Hematopoietic multipotent progenitor cell treated with erythropoietin and hydrocortisone succinate and interleukin-3 and kit ligand, for 6 days (in vitro differentiated cells): ENCODE data around the gene ITGAD.
A peak's percentile ranks its signal among the peaks of the same experiment; 100 is the strongest.

Experiments used
- DNase-seq: peaks from one replicate; pipeline ENCODE4 v3.0.0-alpha.2; 2015

ITGAD gene

DNA sequence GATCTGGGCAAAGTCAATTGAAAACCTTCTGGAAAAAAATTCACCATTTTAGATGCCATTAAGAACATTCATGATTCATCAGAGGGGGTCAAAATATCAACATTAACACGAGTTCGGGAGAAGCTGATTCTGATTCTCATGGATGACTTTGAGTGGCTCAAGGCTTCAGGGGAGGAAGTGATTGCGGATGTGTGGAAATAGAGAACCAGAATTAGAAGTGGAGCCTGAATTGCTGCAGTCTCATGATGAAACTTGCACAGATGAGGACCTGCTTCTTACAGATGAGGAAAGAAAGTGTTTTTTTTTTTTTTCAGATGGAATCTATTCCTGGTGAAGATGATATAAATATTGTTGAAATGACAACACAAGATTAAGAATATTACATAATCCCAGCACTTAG is 25.3 kb upstream of the ITGAD start:
- DNase-seq = peak; percentile 55

DNA sequence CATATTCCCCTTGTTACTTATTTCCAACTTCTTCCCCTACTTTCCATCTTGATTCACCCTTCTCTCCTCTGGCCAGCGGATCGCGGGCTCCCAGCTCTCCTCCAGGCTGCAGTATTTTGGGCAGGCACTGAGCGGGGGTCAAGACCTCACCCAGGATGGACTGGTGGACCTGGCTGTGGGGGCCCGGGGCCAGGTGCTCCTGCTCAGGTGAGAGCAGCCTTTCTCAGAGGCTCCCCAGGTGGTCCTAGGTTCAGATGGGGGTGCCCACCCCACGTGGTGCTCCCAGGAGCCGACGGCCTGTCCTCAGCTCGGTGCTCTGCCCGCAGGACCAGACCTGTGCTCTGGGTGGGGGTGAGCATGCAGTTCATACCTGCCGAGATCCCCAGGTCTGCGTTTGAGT is 22.1 kb upstream of the ITGAD start:
- no peak for DNase-seq

DNA sequence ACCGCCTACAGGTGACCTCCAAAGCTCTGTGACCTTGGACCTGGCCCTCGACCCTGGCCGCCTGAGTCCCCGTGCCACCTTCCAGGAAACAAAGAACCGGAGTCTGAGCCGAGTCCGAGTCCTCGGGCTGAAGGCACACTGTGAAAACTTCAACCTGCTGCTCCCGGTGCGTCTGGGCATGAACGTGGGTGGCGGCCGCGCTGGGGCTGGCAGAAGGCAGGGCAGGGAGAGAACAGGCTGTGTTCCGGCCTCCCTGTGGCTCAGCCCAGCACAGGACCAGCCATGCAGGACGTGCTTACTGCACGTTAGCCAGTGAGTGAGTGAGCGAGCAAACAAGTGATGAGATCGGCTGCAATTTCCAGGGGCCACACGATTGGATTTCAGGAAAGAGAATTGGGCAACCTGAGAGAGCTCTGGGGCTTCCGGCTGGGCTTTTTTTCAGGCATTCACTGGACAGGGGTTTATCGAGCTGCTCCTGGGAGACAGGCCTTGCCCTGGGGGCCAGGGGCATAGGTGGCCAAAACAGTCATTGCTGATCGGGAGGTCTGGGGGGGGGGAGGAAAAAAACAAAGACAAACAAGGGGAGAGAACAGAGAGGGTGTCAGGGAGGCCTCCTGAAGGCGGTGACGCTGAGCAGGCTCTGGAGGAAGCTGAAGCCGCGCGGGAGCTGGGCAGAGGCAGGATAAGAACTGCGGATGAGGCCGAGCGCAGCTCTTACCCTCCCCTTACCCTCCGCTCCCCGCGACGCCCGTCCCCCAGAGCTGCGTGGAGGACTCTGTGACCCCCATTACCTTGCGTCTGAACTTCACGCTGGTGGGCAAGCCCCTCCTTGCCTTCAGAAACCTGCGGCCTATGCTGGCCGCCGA is 21.3 kb upstream of the ITGAD start:
- DNase-seq = no peak

DNA sequence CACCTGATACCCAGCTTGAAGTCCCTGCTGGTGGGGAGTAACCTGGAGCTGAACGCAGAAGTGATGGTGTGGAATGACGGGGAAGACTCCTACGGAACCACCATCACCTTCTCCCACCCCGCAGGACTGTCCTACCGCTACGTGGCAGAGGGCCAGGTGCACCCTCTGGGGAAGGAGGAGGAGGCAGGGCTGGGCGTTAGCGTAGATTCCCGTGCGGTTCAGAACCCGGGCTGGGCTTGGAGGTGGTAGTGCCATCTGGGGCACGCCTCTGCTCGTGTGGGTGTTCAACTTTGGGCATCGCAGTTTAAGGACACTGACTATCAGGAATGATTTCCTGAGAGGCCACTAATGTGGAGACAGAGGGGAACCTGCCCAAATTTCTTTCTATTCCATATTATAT is 19.9 kb upstream of the ITGAD start:
- DNase-seq = no peak

DNA sequence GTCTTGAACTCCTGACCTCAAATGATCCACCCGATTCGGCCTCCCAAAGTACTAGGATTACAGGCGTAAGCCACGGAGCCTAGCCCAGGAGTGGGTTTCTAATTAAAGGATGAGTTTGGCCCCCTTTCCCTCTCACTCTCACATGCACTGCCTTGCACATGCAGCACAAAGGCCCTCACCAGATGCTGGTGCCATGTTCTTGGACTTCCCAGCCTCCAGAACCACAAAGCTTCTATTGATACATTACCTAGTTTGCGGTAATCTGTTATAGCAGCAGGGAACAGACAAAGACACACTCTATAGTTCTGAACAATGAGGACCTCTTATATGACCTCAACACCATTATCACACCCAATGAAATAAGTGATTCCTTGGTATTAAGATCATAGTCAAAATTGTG is 17.9 kb upstream of the ITGAD start:
- no peak for DNase-seq

DNA sequence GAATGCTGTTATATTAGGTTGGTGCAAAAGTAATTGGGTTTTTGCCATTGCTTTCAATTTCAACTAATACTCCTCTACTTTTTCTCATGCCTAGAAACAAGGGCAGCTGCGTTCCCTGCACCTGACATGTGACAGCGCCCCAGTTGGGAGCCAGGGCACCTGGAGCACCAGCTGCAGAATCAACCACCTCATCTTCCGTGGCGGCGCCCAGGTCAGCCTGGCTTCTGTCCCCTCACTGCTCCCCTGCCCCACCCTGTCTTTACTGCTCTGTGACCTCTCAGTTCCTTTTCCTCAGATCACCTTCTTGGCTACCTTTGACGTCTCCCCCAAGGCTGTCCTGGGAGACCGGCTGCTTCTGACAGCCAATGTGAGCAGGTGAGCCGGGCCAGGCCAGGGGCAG is 16.4 kb upstream of the ITGAD start:
- DNase-seq = no peak

GRCh38 chr16:31377210-31377903 is 15.8 kb upstream of the ITGAD start:
- DNase-seq = no peak

- DNase-seq = no peak
Observed at GRCh38 chr16:31380201-31380600, 12.9 kb upstream of the ITGAD start.

GRCh38 chr16:31382485-31383161 is 10.5 kb upstream of the ITGAD start:
- peak; percentile 77 for DNase-seq

- DNase-seq = no peak
Observed at GRCh38 chr16:31385680-31386079, 7.5 kb upstream of the ITGAD start.

GRCh38 chr16:31386157-31386984 is 6.8 kb upstream of the ITGAD start:
- DNase-seq = no peak

DNA sequence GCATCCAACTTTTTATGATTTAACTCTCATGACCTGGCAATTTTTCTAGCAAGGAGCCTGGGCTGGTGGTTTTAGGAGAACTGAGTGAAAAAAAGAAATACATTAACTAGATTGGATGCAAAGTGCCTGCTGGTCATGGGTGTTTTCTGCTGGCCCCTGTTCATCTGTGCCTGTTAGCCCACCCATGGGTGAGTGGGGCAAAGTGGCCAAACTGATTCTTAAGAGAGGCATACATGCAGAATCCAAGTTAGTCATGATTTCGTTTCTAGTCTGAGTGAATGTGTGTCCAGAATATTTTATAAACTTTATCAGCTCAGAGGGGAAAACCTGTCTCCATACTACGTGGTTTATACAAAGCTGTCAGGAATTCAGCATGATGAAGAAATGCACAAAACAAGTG is 4.6 kb upstream of the ITGAD start:
- no peak for DNase-seq

- no peak for DNase-seq
Observed at GRCh38 chr16:31390504-31391041, 2.6 kb upstream of the ITGAD start.

DNA sequence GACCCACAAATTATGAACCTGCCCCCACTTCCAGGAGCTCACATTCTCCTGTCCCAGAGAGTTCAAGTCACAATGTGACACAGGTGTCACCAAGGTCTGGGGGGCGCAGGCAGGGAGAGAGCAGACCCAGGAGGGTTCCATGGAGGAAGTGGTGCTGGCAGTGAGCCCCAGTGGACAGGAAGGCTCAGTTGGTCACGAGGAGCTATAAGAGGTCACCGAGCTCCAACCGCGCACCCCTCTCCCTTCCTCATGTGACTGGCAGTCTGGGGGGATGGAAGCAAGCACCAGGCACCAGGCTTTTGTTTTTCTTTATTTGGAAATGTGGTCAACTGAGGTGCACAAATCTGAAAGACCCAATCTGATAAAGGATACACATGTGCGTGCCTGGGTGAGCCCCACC is 2.5 kb downstream of the ITGAD start:
- DNase-seq = peak; percentile 6

DNA sequence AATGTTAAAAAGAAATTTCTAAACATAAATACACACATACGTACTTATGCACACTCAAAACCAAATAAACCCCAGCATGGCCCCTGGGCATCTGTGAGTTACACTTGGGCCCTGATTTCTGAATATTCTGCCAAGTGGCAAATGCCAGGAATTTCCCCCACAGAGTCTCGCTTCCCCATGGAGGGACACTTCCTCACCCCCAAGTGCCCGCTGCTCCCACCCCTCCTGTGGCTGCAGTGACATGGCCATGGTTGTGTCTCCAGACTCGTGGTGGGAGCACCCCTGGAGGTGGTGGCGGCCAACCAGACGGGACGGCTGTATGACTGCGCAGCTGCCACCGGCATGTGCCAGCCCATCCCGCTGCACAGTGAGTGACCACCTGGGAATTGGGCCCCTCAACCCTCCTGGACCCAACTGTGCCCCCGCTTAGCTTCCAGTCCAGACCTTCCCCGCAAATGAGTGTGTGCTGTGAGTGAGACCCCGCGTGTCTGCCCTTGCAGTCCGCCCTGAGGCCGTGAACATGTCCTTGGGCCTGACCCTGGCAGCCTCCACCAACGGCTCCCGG is 4.0 kb downstream of the ITGAD start:
- no peak for DNase-seq

DNA sequence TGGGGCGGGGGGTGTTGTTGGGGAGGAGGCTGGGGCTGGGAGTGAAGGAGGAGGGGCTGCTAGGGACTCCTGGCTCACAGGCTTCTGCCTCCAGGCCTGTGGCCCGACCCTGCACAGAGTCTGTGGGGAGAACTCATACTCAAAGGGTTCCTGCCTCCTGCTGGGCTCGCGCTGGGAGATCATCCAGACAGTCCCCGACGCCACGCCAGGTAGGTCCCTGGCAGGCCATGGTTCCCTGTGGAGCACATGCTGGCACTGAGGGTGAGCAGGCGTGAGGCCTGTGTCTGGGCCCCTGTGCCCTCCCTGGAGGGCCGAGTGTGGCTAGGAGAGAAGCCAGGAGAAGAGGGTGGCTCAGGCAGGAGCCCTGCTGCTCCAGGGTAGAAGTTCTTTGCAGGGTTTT is 4.6 kb downstream of the ITGAD start:
- DNase-seq = no peak

DNA sequence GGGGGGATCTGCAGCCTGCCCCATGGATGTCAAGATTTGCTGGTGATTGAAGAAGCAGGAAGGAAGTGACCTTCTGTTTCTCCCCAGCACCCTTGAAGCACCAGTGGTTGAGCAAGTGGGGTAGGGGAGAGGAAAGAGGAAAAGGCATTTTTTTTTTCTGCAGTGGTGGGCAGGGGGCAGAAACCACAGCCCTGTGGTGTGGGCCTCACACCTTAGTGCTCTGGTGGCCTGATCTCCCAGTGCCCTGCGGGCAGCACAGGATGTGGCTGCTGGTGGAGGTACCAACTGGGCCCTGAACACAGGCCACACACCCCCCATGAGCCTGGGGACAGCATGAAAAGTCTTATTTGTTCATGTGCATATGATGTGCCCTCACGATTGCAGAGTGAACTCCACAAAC is 7.1 kb downstream of the ITGAD start:
- DNase-seq = peak; percentile 40

- DNase-seq = no peak
Observed at GRCh38 chr16:31401436-31401835, 8.3 kb downstream of the ITGAD start.

DNA sequence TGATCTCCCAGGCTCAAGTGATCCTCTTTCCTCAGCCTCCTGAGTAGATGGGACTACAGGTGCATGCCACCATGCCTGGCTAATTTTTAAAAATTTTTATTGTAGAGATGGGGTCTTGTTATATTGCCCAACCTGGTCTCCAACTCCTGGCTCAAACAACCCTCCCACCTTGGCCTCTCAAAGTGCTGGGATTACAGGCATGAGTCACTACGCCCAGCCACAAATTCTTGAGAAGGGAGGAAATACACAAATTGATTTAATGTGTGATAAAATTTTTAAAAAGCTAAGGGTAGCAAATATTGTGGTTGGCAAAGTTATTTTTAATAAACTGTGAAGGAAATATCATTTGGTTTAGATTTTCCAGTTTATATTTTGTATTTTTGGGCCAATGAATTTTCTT is 9.6 kb downstream of the ITGAD start:
- DNase-seq = no peak

DNA sequence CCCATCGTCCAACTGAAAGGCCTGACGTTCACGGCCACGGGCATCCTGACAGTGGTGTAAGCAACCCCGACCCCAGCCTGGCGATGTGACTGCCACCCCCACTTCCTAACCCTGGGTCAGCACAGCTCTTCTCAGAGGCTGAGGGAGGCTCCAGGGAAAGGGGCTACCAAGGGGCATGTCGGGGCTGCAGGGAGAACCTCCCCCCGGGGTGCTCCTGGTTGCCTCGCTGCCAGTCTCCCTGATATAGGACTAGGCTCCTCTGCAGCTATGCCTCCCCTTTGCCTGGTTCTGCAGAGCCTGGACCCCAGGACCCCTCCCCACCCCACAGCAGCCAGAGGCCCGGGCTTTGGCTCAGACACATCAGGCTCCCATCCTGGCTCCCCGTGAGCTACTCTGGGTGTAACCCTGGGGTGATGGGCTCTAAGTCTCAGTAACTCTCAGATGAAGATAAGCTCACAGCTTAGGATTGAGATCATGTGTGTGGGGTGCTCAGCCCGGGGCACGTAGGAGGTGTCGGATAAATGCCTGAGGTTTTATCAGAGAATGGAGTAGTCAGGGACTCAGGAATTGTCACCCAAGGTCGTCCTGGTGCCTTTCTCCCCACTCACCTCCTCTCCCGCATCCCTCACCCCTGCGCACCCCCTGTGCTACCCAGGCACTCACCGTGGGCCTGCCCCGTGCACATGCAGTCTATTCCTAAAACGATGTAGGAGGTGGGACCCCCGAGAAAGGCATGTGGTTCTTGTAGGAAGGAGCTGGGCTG is 10.6 kb downstream of the ITGAD start:
- DNase-seq = no peak

DNA sequence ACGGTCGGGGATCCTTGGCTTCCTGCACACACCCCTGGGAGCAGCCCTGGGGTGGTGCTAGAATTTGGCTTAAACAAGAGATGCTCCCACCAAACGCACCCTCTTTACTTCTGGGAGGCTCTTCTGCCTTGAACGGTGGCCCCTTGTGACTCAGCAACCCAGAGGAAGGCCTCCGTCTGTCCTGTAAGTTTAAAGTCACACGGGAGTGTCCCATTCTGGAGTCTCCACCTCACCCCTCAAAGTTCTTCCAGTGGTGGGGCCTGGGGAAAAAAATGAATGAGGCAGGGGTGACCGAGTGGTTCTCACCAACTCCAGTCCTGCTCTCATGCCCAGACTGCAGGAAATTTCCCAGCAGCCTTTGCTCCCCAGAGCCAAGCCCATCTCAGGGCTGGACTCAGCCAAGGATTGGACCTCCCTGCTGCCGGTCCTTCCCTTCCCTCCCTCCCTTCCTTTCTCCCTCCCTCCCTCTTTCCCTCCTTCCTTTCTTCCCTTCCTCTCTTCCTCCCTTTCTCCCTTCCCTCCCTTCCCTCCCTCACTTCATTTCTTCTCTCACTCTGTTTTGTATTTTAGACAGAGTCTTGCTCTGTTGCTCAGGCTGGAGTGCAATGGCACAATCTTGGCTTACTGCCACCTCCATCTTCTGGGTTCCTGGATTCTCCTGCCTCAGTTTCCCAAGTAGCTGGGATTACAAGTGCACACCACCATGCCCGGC is 11.4 kb downstream of the ITGAD start:
- DNase-seq = no peak
